GM21390 (cell line): Measurements from ENCODE around the gene FKBP2.

Experiments used
- ATAC-seq: cut with Tn5 transposase; IDR thresholded peaks from one replicate; pipeline ENCODE4 v1.9.1; 2021; ENCODE audit not compliant: unreplicated experiment

FKBP2 gene

GRCh38 chr11:64248578-64248977 is 7.7 kb downstream of the FKBP2 start:
- no peak for ATAC-seq

GRCh38 chr11:64249038-64249437 is 8.1 kb downstream of the FKBP2 start:
- no peak for ATAC-seq

GRCh38 chr11:64249563-64250414 is 8.9 kb downstream of the FKBP2 start:
- no peak for ATAC-seq

GRCh38 chr11:64250415-64251015 is 9.6 kb downstream of the FKBP2 start:
- no peak for ATAC-seq

- peak; percentile 40 for ATAC-seq
Measured at GRCh38 chr11:64251016-64251752, 10.3 kb downstream of the FKBP2 start, which contains the start of gene PLCB3. Gene PLCB3 (plus strand): TSS chr11:64251530. CDS start chr11:64251650, 120 bp downstream.

- ATAC-seq: no peak
Measured at GRCh38 chr11:64251753-64252002, 10.8 kb downstream of the FKBP2 start.

GRCh38 chr11:64252003-64252872 is 11.3 kb downstream of the FKBP2 start:
- ATAC-seq: no peak

GRCh38 chr11:64253043-64253442 is 12.1 kb downstream of the FKBP2 start:
- ATAC-seq: no peak

- ATAC-seq: no peak
Measured at GRCh38 chr11:64253481-64253880, 12.6 kb downstream of the FKBP2 start.

- ATAC-seq: no peak
Measured at GRCh38 chr11:64254326-64254725, 13.4 kb downstream of the FKBP2 start.

- no peak for ATAC-seq
Measured at GRCh38 chr11:64255135-64256128, 14.5 kb downstream of the FKBP2 start.

- ATAC-seq: no peak
Measured at GRCh38 chr11:64256300-64256699, 15.4 kb downstream of the FKBP2 start.

GRCh38 chr11:64258356-64258755 is 17.5 kb downstream of the FKBP2 start:
- no peak for ATAC-seq

GRCh38 chr11:64258946-64259532 is 18.1 kb downstream of the FKBP2 start:
- no peak for ATAC-seq

GRCh38 chr11:64259533-64260067 is 18.7 kb downstream of the FKBP2 start:
- no peak for ATAC-seq

- no peak for ATAC-seq
Measured at GRCh38 chr11:64260147-64260708, 19.3 kb downstream of the FKBP2 start.

GRCh38 chr11:64261556-64262080 is 20.7 kb downstream of the FKBP2 start:
- ATAC-seq: no peak

GRCh38 chr11:64262271-64263002 is 21.5 kb downstream of the FKBP2 start:
- no peak for ATAC-seq
